ENCODE measurements around the gene MTERF1.

MTERF1 gene

GRCh38 chr7:91832493-91833045 is 47.9 kb downstream of the MTERF1 start:
- DNase-seq (ENCODE audit: low spot score) = no peak

DNA sequence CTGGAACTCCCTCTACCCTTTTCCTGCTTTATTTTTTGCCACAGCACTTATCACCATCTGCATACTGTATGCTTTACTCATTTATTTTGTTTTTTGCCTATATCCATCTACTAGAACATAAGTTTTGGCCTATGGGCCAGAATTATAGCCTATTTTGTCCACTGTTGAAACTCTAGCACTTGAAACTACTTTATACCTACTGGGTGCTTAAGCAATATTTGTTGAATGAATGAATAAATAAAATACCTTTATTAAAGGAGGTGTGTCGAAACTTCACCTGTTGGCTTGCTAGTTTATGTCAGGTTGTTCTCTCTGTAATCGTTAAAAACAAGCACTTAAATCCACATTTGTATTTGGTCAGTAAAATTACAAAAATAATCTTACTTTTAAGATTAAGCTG is 53.3 kb downstream of the MTERF1 start:
- no peak for DNase-seq (ENCODE audit: low spot score)

DNA sequence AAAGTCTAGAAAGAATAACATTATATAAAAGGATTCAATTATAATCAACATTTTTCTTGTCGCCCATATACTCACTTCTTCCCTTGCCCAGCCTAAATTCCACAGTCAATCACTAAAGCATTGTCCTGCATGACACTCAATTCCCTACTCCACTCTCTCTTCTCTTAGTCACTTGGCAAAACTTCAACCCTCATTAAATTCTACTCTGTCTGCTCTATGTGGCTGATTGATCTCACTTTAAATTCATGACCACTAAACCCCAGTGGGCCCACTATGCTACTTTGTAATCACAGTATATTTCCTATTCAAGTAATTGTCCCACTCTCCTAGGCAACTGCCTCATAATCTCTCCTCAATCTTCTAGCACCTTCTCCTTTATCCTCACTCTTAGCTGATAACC is 54.1 kb downstream of the MTERF1 start:
- no peak for DNase-seq (ENCODE audit: low spot score)

DNA sequence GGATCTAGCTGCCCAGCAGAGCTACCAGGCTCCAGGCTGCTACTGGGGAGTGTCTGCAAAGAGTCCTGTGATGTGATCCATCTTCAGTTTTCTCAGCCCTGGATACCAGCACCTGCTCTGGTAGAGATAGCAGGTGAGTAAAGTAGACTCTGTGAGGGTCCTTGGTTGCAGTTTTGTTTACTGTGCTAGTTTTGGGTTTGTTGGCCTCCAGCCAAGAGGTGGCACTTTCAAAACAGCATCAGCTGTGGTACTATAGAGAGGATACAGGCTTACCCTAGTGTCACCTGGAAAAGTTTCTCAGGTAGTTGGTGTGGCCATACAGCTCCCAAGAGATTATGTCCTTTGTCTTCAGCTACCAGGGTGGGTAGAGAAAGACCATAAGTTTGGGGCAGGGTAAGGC is 56.3 kb downstream of the MTERF1 start:
- no peak for DNase-seq (ENCODE audit: low spot score)

Data from HuH-7.5 (cell line).